Psoas muscle (tissue), 8 donors: ENCODE data around the gene CLIC3. TPM values are rescaled to one million over a fixed set of nuclear protein-coding genes. Genes with fewer than 3 reads are reported as not detected.

ENCODE experiments used
- ATAC-seq, 4 donors: fragments of 200-7000 bp; cut with Tn5 transposase; one replicate each; pipeline ENCODE4 v1.9.1; 2020; ENCODE audit warnings: moderate library complexity in 3 of 4, mild to moderate bottlenecking in 2 of 4
- DNase-seq, 2 donors: peaks; one replicate each; pipeline ENCODE4 v3.0.0-alpha.2; 2020
- H3K27ac ChIP-seq: fragments of 200-600 bp; one replicate; pipeline ENCODE4 v1.8.0; 2022
- H3K27me3 ChIP-seq, 3 donors: fragments of 200-600 bp in 1 of 3; one replicate each; pipeline versions ENCODE4 v1.6.1 to v1.8.0; 2013 to 2022; ENCODE audit warnings: low read length in 2 of 3, mild to moderate bottlenecking in 2 of 3, moderate library complexity in 1 of 3; ENCODE audit not compliant: insufficient read depth in 3 of 3
- H3K36me3 ChIP-seq, 2 donors: fragments of 200-600 bp in 1 of 2; one replicate each; pipeline versions ENCODE4 v1.6.1 to v1.8.0; 2013 to 2022; ENCODE audit warnings: low read depth in 1 of 2, mild to moderate bottlenecking in 1 of 2, moderate library complexity in 1 of 2; ENCODE audit not compliant: insufficient read depth in 1 of 2
- H3K4me1 ChIP-seq: fragments of 200-600 bp; one replicate; pipeline ENCODE4 v1.8.0; 2022
- H3K4me3 ChIP-seq: fragments of 200-600 bp; one replicate; pipeline ENCODE4 v1.8.0; 2022; ENCODE audit warnings: mild to moderate bottlenecking
- H3K9me3 ChIP-seq: fragments of 200-600 bp; one replicate; pipeline ENCODE4 v1.8.0; 2022
- WGBS, 3 donors: extraction: QIAGEN DNeasy Blood & Tissue Kit; methylation state at CpG; one replicate each; pipeline versions ENCODE4 v1.1.6 to v1.1.7; 2013; 5-methylcytosine and 5-hydroxymethylcytosine counted together
- intact Hi-C, 2 donors: fragments of 100-400 bp; cut with DNase I; formaldehyde crosslinking; loops; one replicate each; pipeline versions ENCODE4 v1.11.0 to v1.14.2; 2022
- polyA plus RNA-seq, 3 donors: library from polyadenylated mRNA; stranded (reverse); fragments of 200-250 nt; gene quantifications; one replicate each; pipeline ENCODE4 v1.2.3, GENCODE V29; 2013
- total RNA-seq, 4 donors: library from RNA; stranded (reverse); fragmentation: NEBNext Ultra II Directional in 2 of 4; extraction: Animal tissue kit (Norgen Biotek cat#: 25700) in 2 of 4; gene quantifications; one replicate each; pipeline versions ENCODE4 v1.2.1 to v1.2.4, GENCODE V29; 2021 to 2023
- TF ChIP-seq, protein P1 (sequence below): fragments of 200-600 bp; IDR thresholded peaks from one replicate; pipeline ENCODE4 v1.8.0; 2022; ENCODE audit warnings: antibody characterized with exemption
- donor health status: healthy with polysubstance abuse.
- donor health status: DM: no; HTN: no; CAD: no; lungs with moderate emphysema.
- donor health status: Bipolar disorder and iron deficiency.
- donor health status: healthy.
- donor health status: DM: yes; HTN: yes; CAD: no.
- donor health status: DM: no; HTN: no; CAD: no.
- donor health status: DM: no; HTN: no; CAD: no.
- donor health status: DM: yes; HTN: yes; CAD: no.

The CLIC3 gene
- total and polyA plus RNA-seq, 7 donors = 0.38 to 0.94 (median 0.67) TPM; not detected in 1

DNA sequence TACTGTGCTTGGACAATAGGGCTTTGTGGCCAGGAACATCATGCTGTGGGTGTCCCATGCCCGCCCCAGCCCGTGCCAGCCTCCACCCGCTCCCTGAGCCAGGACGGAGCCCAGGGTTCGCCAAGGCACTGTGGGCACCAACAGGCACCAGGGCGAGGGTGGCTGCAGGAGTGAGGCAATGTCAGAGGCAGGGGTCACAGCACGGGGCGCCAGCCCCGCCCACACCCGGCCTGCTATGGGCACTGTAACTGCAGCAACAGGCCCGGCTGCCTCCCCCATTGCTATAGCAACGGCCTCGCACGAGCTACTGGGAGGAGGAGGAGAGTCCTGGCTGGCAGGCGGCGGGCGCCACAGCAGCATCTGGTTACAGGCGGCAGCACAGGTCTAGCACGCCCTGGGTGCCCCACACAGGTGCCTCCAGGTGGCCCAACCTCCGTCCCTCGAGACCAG is 29.2 kb upstream of the CLIC3 start:
- DNase-seq (no peak), ATAC-seq (no peak)
- WGBS, 3 donors = 64 to 88% (median 75%) methylated on average over 18 to 21 of the region's 21 CpGs
- no peaks in the 10 kb centered on the region for H3K9me3 ChIP-seq
- H3K4me1 ChIP-seq = peaks cover 21% of the 10 kb centered on the region
- TF ChIP-seq, protein P1, sequence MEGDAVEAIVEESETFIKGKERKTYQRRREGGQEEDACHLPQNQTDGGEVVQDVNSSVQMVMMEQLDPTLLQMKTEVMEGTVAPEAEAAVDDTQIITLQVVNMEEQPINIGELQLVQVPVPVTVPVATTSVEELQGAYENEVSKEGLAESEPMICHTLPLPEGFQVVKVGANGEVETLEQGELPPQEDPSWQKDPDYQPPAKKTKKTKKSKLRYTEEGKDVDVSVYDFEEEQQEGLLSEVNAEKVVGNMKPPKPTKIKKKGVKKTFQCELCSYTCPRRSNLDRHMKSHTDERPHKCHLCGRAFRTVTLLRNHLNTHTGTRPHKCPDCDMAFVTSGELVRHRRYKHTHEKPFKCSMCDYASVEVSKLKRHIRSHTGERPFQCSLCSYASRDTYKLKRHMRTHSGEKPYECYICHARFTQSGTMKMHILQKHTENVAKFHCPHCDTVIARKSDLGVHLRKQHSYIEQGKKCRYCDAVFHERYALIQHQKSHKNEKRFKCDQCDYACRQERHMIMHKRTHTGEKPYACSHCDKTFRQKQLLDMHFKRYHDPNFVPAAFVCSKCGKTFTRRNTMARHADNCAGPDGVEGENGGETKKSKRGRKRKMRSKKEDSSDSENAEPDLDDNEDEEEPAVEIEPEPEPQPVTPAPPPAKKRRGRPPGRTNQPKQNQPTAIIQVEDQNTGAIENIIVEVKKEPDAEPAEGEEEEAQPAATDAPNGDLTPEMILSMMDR = no peak
- peaks cover 0 to 10% of the 10 kb centered on the region in 2 donors for H3K36me3 ChIP-seq
- no peak overlapping the region for H3K27ac ChIP-seq
- intact Hi-C loops = loop anchor here (5.0 to 10.0 kb wide), 2 partner anchors 178 to 181 kb away; partner anchors contain the start of genes PHPT1 (in 2 of the 2) and AJM1 (in 1 of the 2)
- H3K27me3 ChIP-seq = no peaks in the 10 kb centered on the region
- no peak overlapping the region for H3K4me3 ChIP-seq

DNA sequence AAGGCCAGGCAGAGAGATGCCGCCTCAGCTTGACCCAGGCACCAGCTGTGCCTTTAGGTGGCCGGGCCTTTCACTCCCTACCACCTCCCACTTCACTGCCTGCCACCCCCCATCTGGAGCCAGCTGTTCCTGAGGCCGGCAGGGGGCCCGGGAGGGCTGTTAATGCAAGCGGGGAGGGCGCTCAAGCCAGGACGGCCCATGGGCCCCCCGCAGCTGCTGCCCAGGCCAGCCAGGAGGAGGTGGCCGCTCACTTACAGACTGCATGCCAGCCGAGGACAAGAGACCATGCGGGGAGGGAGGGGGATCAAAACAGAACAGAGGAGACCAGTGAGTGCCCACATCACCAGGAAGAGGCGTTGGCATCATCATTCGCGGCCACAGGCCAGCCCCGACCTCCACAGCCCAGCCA is 27.2 kb upstream of the CLIC3 start:
- ATAC-seq (no peak), DNase-seq (no peak)
- H3K27me3 ChIP-seq = no peaks in the 10 kb centered on the region
- 67 to 77% (median 70%) methylated on average over 13 to 15 of the region's 15 CpGs for WGBS, 3 donors
- H3K9me3 ChIP-seq = no peaks in the 10 kb centered on the region
- H3K4me1 ChIP-seq = peaks cover 12% of the 10 kb centered on the region
- no peak overlapping the region for H3K27ac ChIP-seq
- TF ChIP-seq, protein P1 = no peak
- intact Hi-C loops = loop anchor here in 1 of 2 donors (10.0 kb wide), 1 partner anchor 179 kb away; the partner anchor contains the start of genes AJM1 and PHPT1
- H3K4me3 ChIP-seq = no peak overlapping the region
- peaks cover 0 to 18% of the 10 kb centered on the region in 2 donors for H3K36me3 ChIP-seq

DNA sequence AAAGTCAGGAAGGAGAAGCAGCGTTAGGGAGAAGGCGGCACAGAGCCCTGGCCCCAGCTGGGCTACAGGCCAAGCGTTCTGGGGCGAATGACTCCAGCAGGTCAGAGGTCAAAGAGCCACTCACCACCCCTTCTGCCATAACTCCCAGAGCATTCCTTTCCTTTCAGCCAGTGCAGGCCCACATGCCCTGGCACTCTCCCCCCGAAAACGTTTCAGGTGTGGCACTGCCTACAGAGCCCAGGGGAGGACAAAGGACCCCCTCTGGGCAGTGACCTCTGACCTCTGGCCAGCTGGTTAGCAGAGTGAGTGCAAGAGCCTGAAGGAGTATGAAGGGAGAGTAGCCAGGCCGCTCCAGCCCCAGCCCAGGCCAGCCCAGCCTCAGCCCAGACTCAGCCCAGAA is 26.8 kb upstream of the CLIC3 start:
- ATAC-seq = no peak
- H3K9me3 ChIP-seq = no peaks in the 10 kb centered on the region
- no peak overlapping the region for H3K27ac ChIP-seq
- DNase-seq = no peak
- 79 to 95% (median 87%) methylated on average over 4 to 7 of the region's 7 CpGs for WGBS, 3 donors
- H3K27me3 ChIP-seq = no peaks in the 10 kb centered on the region
- H3K4me1 ChIP-seq = peaks cover 11% of the 10 kb centered on the region
- TF ChIP-seq, protein P1 = no peak
- H3K4me3 ChIP-seq = no peak overlapping the region
- intact Hi-C loops = loop anchor here in 1 of 2 donors (10.0 kb wide), 1 partner anchor 178 kb away; the partner anchor contains the start of genes AJM1 and PHPT1
- H3K36me3 ChIP-seq = peaks cover 0 to 18% of the 10 kb centered on the region in 2 donors

DNA sequence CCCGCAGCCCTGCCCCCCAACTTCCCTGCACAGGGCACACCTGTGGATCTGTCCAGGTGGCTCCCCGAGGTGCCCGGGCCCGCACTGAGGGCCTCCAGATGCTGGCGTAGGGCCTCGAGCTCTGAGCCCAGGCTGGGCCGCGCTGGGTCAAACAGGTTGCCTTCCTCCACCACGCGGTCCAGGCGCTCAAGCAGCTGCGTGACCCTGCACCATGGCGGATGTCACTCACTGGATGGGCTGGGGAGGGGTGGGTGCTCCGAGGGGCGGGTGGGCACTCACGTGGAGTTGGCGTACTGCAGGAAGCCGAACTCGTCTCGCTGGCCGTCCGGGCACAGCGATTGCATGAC is 26.3 kb upstream of the CLIC3 start:
- Histone ChIP-seq H3K36me3 (peaks cover 0 to 21% of the 10 kb centered on the region in 2 donors), H3K4me3 (no peak overlapping the region), H3K27ac (no peak overlapping the region), H3K27me3 (no peaks in the 10 kb centered on the region), H3K9me3 (no peaks in the 10 kb centered on the region), H3K4me1 (peaks cover 11% of the 10 kb centered on the region)
- intact Hi-C loops = loop anchor here in 1 of 2 donors (10.0 kb wide), 1 partner anchor 178 kb away; the partner anchor contains the start of genes AJM1 and PHPT1
- WGBS, 3 donors = 89 to 94% (median 94%) methylated on average over 23 of the region's 23 CpGs
- TF ChIP-seq, protein P1 = no peak
- no peak for DNase-seq
- ATAC-seq = no peak
